Hepatocyte (in vitro differentiated cells): Measurements from ENCODE around the gene NTRK3. TPM values are rescaled to one million over a fixed set of nuclear protein-coding genes. Genes with fewer than 3 reads are reported as not detected.

Source experiments
- DNase-seq: peaks from one replicate; pipeline ENCODE4 v3.0.0-alpha.2; 2016; ENCODE audit warnings: low spot score
- H2AFZ ChIP-seq: fragments of 200-600 bp; sonication (generic); 2 replicates; pipeline ENCODE4 v1.6.0; 2016; ENCODE audit warnings: antibody characterized with exemption, mild to moderate bottlenecking
- H3K27ac ChIP-seq: fragments of 200-600 bp; sonication (generic); 2 replicates; pipeline ENCODE4 v1.5.1; 2016; ENCODE audit warnings: mild to moderate bottlenecking
- H3K27me3 ChIP-seq: fragments of 200-600 bp; sonication (generic); 2 replicates; pipeline ENCODE4 v1.6.1; 2016
- H3K36me3 ChIP-seq: fragments of 200-600 bp; sonication (generic); replicated peaks from 2 replicates; pipeline ENCODE4 v1.5.1; 2016; ENCODE audit warnings: low read depth; ENCODE audit not compliant: insufficient read depth
- H3K4me1 ChIP-seq: fragments of 200-600 bp; sonication (generic); 2 replicates; pipeline ENCODE4 v1.5.1; 2016; ENCODE audit warnings: mild to moderate bottlenecking, moderate library complexity; ENCODE audit not compliant: insufficient read depth
- H3K4me2 ChIP-seq: fragments of 200-600 bp; sonication (generic); 2 replicates; pipeline ENCODE4 v1.6.0; 2016
- H3K4me3 ChIP-seq: fragments of 200-600 bp; sonication (generic); 2 replicates; pipeline ENCODE4 v1.5.1; 2016; ENCODE audit warnings: mild to moderate bottlenecking
- H3K79me2 ChIP-seq: fragments of 200-600 bp; sonication (generic); 2 replicates; pipeline ENCODE4 v1.6.0; 2017; ENCODE audit warnings: mild to moderate bottlenecking
- H3K9me2 ChIP-seq: fragments of 200-600 bp; sonication (generic); replicated peaks from 2 replicates; pipeline ENCODE4 v1.6.0; 2017; ENCODE audit warnings: mild to moderate bottlenecking; ENCODE audit not compliant: insufficient read depth
- H3K9me3 ChIP-seq: fragments of 200-600 bp; sonication (generic); 2 replicates; pipeline ENCODE4 v1.5.1; 2016; ENCODE audit warnings: low read depth, mild to moderate bottlenecking
- H4K20me1 ChIP-seq: fragments of 200-600 bp; sonication (generic); 2 replicates; pipeline ENCODE4 v1.6.0; 2016; ENCODE audit warnings: mild to moderate bottlenecking; ENCODE audit not compliant: insufficient read depth, poor library complexity, severe bottlenecking
- EZH2 ChIP-seq: fragments of 200-600 bp; sonication (generic); IDR thresholded peaks from 2 replicates; pipeline ENCODE4 v1.6.1; 2016; ENCODE audit warnings: antibody characterized with exemption, mild to moderate bottlenecking, borderline replicate concordance
- EZH2phosphoT487 ChIP-seq: fragments of 200-600 bp; sonication (generic); IDR thresholded peaks from one replicate; pipeline ENCODE4 v1.6.1; 2018; ENCODE audit warnings: antibody characterized with exemption, mild to moderate bottlenecking, low read depth, moderate library complexity; ENCODE audit not compliant: unreplicated experiment, severe bottlenecking
- WGBS: methylation state at CpG from one replicate; pipeline ENCODE4 v1.1.6; 2016; ENCODE audit warnings: low lambda C conversion rate; ENCODE audit errors: missing lambda C conversion rate; 5-methylcytosine and 5-hydroxymethylcytosine counted together
- polyA plus RNA-seq: library from polyadenylated mRNA; unstranded; fragments of >200 nt; fragmentation: Nextera tagmentation; extraction: Ambion mirVana; gene quantifications from 2 replicates; pipeline ENCODE4 v1.2.1, GENCODE V29; 2016
- total RNA-seq: library from RNA; depleted of rRNA; stranded (reverse); fragments of >200 nt; gene quantifications from 2 replicates; pipeline ENCODE4 v1.2.3, GENCODE V29; 2014
- TF ChIP-seq, protein P1 (sequence below): fragments of 200-600 bp; sonication (generic); IDR thresholded peaks from 2 replicates; pipeline ENCODE4 v1.5.1; 2016; ENCODE audit warnings: antibody characterized with exemption, mild to moderate bottlenecking; ENCODE audit not compliant: poor library complexity

NTRK3 gene
- total and polyA plus RNA-seq, 2 experiments from 2014 or later, result 4.9 to 5.6 TPM

DNA sequence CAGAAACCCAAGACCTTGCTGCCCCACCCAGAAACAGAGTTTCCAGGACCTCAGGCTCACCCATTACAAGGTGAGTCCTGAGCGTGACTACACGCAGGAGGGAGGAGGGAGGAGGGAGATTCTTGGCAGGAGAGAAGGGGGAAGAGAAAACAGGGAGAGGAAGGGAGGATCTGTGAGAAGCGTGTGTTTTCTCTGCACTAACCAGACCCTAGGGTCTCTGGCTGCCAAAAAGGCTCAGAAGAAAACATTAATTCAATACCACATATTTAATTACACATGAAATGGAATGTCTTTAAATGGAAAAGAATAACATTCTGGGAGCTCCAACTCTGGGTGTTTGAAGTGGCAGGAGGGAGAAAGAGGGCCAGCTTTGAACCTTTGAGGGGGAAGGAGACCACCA lies 309.0 kb downstream of the NTRK3 start:
- no peak overlapping the region for H3K4me2 ChIP-seq
- TF ChIP-seq, protein P1, sequence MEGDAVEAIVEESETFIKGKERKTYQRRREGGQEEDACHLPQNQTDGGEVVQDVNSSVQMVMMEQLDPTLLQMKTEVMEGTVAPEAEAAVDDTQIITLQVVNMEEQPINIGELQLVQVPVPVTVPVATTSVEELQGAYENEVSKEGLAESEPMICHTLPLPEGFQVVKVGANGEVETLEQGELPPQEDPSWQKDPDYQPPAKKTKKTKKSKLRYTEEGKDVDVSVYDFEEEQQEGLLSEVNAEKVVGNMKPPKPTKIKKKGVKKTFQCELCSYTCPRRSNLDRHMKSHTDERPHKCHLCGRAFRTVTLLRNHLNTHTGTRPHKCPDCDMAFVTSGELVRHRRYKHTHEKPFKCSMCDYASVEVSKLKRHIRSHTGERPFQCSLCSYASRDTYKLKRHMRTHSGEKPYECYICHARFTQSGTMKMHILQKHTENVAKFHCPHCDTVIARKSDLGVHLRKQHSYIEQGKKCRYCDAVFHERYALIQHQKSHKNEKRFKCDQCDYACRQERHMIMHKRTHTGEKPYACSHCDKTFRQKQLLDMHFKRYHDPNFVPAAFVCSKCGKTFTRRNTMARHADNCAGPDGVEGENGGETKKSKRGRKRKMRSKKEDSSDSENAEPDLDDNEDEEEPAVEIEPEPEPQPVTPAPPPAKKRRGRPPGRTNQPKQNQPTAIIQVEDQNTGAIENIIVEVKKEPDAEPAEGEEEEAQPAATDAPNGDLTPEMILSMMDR, result no peak
- TF ChIP-seq EZH2phosphoT487, result no peak
- TF ChIP-seq EZH2, result no peak
- H4K20me1 ChIP-seq, result no peaks in the 10 kb centered on the region

DNA sequence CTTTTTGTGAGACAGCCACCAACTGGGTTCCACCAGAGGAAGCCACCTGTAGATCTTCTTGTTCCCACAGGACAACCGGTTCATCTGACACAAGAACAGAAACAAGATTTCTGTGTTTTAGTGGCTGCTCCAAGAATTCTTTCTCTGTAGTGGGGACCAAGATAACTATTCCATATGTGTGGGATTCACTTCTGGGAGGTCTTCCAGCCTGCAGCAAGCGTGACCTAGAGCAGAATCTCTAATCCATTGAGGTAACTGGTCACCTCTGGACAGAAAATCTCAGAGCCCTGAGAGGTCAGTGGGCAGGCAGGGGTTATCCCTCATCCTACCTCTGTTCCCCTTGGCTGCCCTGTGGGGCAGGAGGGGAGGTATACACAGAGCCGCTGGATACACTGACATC lies 311.3 kb downstream of the NTRK3 start:
- no peaks in the 10 kb centered on the region for H4K20me1 ChIP-seq
- H3K27ac ChIP-seq, result no peak overlapping the region
- DNase-seq, result no peak
- H3K9me3 ChIP-seq, result no peaks in the 10 kb centered on the region
- no peaks in the 10 kb centered on the region for H3K79me2 ChIP-seq
- WGBS, result 89% methylated on average over 3 of the region's 3 CpGs
- no peak overlapping the region for H3K4me2 ChIP-seq
- no peak for TF ChIP-seq EZH2phosphoT487
- TF ChIP-seq EZH2, result no peak
- TF ChIP-seq, protein P1, result no peak
- H2AFZ ChIP-seq, result no peak overlapping the region
- H3K4me1 ChIP-seq, result peaks cover 7% of the 10 kb centered on the region
- no peak overlapping the region for H3K4me3 ChIP-seq
- no peaks in the 10 kb centered on the region for H3K27me3 ChIP-seq
- no peaks in the 10 kb centered on the region for H3K9me2 ChIP-seq
- H3K36me3 ChIP-seq, result no peaks in the 10 kb centered on the region

More for the DNA sequence above, 309.0 kb downstream of the NTRK3 start:
- H3K9me3 ChIP-seq, result no peaks in the 10 kb centered on the region
- 58% methylated on average over 3 of the region's 3 CpGs for WGBS
- H3K27me3 ChIP-seq, result no peaks in the 10 kb centered on the region
- no peaks in the 10 kb centered on the region for H3K36me3 ChIP-seq
- H3K9me2 ChIP-seq, result no peaks in the 10 kb centered on the region
- no peak for DNase-seq
- H3K27ac ChIP-seq, result no peak overlapping the region
- no peak overlapping the region for H3K4me3 ChIP-seq
- no peak overlapping the region for H2AFZ ChIP-seq
- peaks cover 7% of the 10 kb centered on the region for H3K4me1 ChIP-seq
- H3K79me2 ChIP-seq, result no peaks in the 10 kb centered on the region

DNA sequence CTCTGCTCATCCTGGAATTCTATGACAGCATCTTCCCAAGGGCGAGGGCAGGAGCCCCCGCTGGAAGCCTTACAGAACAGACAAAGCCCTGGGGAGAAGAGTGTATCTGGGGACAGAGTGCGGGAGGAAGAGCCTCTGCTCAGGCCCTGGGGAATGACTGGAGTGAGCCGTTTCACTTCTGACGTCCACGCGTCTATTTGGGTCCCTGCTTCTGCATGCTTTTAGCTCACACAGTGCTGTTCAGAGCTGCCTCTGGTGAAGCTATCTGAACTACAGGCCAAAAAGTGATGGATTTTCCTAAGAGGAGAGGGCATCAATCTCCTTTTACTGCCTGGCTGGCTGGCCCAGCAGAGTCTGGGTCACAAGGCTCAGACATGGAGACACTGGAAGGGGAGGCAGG lies 311.8 kb downstream of the NTRK3 start:
- Histone ChIP-seq H3K9me3 (no peaks in the 10 kb centered on the region), H2AFZ (no peak overlapping the region), H3K27me3 (no peaks in the 10 kb centered on the region), H3K36me3 (no peaks in the 10 kb centered on the region), H3K4me3 (no peak overlapping the region), H3K4me1 (peaks cover 5% of the 10 kb centered on the region), H3K27ac (no peak overlapping the region), H3K4me2 (no peak overlapping the region), H4K20me1 (no peaks in the 10 kb centered on the region), H3K9me2 (no peaks in the 10 kb centered on the region), H3K79me2 (no peaks in the 10 kb centered on the region)
- TF ChIP-seq, protein P1, result no peak
- TF ChIP-seq EZH2phosphoT487 (no peak), EZH2 (no peak)
- DNase-seq, result no peak
- 74% methylated on average over 7 of the region's 7 CpGs for WGBS

DNA sequence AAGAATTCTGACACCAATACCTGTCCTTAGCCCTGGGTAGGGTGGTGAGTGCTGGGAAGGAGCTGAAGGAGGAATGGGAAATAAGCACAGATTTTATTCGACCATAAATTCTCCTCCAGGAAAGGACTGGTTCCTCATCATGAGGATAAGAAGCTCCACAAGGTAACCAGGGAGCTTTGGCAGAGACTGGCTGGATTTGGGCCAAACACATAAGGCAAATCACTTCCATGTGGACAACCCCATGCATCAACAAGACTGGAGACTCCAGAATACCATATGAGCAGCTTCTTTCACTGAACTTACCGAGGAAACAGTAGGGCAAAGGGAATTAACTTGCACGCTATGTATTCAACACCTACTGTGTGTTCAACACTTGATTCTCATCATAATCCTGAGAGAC lies 312.5 kb downstream of the NTRK3 start:
- no peaks in the 10 kb centered on the region for H3K4me1 ChIP-seq
- H3K36me3 ChIP-seq, result no peaks in the 10 kb centered on the region
- no peaks in the 10 kb centered on the region for H4K20me1 ChIP-seq
- H3K79me2 ChIP-seq, result no peaks in the 10 kb centered on the region
- no peaks in the 10 kb centered on the region for H3K9me2 ChIP-seq
- no peak overlapping the region for H3K27ac ChIP-seq
- TF ChIP-seq EZH2phosphoT487, result no peak
- TF ChIP-seq, protein P1, result no peak
- TF ChIP-seq EZH2, result no peak
- no peaks in the 10 kb centered on the region for H3K9me3 ChIP-seq
- no peak overlapping the region for H3K4me2 ChIP-seq
- H2AFZ ChIP-seq, result no peak overlapping the region
- no peak for DNase-seq
- no peaks in the 10 kb centered on the region for H3K27me3 ChIP-seq
- H3K4me3 ChIP-seq, result no peak overlapping the region
- WGBS, result 74% methylated on average over 3 of the region's 3 CpGs
